ENCODE data around the gene KIF2A.

Gene KIF2A

DNA sequence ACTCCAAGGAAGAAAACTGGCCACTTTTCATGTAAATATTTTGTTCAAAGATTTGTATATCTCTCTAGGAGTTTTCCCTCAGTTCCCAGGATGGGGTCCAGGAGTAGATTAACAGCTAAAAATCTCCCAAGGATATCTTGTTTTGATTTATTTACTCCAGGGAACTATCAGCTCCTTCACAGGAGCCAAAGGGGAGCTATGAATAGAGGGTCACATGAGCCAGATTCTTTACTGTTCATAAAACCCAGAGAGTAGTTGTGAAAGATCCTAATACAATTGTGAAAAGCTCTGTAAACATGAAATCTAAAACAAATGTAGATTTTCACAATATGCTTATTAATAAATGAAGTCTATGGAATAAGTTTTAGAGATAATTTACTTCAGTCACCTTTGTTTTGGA lies 80.8 kb downstream of the KIF2A start:
- no peak for DNase-seq

GRCh38 chr5:62395210-62395950 lies 89.4 kb downstream of the KIF2A start:
- DNase-seq: no peak

DNA sequence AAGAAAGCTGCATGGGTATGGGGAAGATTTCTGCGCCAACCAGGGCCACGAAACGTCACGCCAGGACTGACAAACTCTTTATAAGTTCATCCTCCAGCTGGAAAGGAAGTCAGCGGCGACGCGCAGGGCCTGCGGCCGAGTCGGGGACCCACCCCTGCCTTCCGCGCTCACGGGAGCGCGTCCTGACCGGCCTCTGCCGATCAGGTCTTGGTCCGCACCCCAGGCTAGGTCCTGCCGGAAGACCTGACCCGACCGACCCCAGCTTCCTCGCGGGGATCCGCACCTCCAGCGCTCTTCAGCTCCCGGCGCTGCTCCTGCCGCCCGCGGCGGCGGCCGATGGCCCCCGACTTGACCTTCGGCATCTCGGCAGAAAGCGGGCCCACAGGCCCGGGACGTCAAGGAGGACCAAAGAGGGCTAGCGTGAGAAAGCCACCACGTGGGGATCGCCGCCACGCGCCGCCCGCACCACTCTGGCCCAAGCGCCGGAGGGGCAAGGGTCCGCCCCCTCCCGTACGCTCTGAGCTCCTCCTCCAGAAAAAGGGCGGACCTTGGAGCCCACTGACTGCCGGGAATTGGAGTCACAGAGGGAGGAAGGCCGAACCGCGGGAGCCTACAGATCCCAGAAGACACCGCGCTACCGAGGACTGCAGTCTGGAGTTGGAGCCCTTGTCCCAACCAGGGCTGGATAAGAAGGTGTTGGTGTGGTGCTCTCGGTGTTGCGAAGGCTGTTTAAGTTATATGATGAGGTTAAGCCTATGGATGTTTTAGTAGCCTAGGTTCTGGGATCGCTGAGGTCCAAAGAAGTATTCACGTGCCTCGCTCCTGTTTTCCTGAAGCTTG lies 97.6 kb downstream of the KIF2A start, which contains the start of gene DIMT1:
DIMT1 (minus strand) TSS at position 495 of the 840 bp plus-strand sequence; CDS start at position 362, 133 bp downstream.
- DNase-seq: peak; percentile 94

DNA sequence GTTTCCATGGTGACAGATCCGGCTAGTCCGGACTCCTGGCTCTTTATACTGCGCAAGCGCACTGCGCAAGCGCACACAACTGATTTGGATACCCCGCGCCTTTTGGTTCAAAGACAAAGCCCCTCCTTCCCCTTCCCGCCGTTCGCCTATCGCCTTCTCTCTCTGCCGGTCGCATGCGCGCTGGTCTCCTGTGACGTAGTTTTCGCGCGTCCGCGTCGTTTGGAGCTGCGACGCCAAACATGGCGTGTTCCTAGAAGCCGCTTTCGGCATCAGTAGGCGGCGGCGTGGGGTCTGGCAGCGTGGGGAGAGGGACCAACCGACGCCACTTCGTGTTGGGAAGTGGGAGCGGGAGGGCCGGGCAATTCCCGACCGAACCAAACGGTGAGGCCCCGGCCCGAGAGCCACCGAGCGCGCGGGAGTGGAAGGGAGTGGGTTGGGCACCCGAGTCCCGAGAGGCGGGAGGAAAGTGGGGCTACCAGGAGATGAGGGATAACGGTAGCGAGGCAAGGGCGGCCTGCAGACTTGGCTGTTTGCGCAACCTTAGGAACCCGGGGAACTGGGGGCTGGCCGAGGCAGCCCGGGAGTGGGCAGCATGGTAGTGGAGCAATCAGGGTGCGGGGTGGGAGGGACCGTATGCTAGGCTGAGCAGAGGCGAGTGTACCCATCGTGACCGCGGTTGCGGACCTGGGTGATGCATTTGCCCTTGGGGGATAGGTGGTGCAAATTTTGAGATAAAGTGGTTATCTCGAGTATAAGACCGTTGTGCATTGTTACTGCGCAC lies 106.7 kb downstream of the KIF2A start, which contains the start of gene IPO11:
IPO11 (plus strand) TSS at position 215 of the 781 bp plus-strand sequence. CDS start 24,517 bp downstream, outside the sequence.
- peak; percentile 98 for DNase-seq

- no peak for DNase-seq
These were observed 107.7 kb downstream of the KIF2A start for GRCh38 chr5:62413711-62414110.

GRCh38 chr5:62418462-62419076 lies 112.6 kb downstream of the KIF2A start:
- DNase-seq: no peak

DNA sequence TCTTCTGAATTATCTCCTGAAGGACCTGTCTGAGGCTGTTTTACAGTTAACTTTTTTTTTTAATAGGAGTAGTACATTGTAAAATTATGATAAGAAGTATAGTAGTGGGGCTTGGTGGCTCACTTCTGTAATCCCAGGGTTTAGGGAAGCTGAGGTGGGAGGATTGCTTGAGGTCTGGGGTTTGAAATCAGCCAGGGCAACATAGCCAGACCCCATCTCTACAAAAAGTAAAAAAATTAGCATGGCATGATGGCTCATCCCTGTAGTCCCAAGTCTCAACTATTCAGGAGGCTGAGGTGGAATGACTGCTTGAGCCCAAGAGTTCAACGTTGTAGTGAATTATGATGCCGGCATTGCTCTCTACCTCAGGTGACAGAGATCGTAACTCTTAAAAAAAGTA lies 113.6 kb downstream of the KIF2A start:
- DNase-seq: no peak

GRCh38 chr5:62421414-62421813 lies 115.4 kb downstream of the KIF2A start:
- no peak for DNase-seq

- DNase-seq: no peak
These were observed 118.8 kb downstream of the KIF2A start for GRCh38 chr5:62424763-62425162.

GRCh38 chr5:62431735-62432620 lies 126.0 kb downstream of the KIF2A start:
- DNase-seq: peak; percentile 32

DNA sequence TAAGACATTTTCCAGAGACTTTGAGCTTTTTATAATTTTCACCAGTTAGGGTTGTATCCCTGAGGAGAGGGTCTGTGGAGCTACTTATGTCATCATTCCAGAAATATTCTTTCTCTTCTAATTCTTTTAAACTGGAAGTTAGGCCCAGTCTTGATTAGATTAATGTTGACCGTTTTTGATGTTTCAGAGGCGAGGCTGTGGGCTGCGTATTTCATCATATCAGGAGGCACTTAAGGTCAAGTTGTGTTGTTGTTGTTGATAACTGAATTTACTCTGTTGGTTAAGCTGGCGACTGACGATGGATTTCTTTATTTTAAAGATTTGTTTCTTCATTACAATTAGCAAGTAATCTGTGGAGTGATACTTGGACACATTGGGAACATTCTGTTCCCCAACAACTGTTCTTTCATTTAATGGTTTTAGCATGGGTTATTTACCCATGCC lies 126.6 kb downstream of the KIF2A start:
- no peak for DNase-seq

All from GF-D8 (cell line).